ENCODE data around the gene LCAT. TPM values are rescaled to one million over a fixed set of nuclear protein-coding genes. Genes with fewer than 3 reads are reported as not detected.

Gene LCAT
- total and polyA plus RNA-seq, 9 of the 15 experiments (the other 6 are each of a cell fraction or from before 2014, with no cell fraction given): 0.46 to 21.0 (median 5.0) TPM

DNA sequence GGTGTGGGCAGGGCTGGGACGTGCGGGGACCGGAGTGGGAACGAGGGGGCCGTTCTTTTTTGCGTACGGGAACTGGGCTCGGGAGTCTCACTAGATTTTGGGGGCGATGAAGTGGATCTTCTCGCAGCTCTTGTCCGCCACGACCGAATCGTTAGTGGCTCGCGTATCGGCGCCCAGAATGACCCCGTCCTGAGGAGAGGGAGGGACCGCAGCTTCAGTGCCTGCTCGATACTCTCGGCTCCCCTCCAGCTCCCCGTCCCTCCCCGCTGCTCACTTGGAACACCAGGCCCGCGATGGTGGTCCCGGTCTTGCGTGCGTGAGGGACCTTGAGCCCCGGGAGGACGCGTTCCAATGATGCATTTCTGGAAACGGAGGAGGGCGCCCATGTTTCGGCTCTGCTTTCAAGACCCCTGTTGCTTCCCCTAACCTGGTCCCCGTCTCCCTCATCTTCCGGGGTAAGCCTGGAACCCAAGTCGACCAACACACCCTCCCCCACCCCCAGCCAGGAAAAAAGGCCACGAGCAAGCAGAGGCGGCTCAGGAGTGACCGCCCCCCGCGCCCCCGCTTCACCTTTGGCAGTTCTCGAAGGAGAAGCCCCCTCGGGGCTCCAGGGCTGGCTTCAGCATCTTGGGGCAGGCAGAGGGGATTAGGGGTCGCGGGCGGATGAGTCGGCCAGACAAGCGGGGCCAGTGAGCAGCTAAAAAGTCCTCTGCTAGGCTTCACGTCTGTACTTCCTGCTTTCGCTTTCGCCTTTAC is 7.6 kb downstream of the LCAT start, which contains the start of gene PSMB10 (continued):
- TF ChIP-seq, protein P1, sequence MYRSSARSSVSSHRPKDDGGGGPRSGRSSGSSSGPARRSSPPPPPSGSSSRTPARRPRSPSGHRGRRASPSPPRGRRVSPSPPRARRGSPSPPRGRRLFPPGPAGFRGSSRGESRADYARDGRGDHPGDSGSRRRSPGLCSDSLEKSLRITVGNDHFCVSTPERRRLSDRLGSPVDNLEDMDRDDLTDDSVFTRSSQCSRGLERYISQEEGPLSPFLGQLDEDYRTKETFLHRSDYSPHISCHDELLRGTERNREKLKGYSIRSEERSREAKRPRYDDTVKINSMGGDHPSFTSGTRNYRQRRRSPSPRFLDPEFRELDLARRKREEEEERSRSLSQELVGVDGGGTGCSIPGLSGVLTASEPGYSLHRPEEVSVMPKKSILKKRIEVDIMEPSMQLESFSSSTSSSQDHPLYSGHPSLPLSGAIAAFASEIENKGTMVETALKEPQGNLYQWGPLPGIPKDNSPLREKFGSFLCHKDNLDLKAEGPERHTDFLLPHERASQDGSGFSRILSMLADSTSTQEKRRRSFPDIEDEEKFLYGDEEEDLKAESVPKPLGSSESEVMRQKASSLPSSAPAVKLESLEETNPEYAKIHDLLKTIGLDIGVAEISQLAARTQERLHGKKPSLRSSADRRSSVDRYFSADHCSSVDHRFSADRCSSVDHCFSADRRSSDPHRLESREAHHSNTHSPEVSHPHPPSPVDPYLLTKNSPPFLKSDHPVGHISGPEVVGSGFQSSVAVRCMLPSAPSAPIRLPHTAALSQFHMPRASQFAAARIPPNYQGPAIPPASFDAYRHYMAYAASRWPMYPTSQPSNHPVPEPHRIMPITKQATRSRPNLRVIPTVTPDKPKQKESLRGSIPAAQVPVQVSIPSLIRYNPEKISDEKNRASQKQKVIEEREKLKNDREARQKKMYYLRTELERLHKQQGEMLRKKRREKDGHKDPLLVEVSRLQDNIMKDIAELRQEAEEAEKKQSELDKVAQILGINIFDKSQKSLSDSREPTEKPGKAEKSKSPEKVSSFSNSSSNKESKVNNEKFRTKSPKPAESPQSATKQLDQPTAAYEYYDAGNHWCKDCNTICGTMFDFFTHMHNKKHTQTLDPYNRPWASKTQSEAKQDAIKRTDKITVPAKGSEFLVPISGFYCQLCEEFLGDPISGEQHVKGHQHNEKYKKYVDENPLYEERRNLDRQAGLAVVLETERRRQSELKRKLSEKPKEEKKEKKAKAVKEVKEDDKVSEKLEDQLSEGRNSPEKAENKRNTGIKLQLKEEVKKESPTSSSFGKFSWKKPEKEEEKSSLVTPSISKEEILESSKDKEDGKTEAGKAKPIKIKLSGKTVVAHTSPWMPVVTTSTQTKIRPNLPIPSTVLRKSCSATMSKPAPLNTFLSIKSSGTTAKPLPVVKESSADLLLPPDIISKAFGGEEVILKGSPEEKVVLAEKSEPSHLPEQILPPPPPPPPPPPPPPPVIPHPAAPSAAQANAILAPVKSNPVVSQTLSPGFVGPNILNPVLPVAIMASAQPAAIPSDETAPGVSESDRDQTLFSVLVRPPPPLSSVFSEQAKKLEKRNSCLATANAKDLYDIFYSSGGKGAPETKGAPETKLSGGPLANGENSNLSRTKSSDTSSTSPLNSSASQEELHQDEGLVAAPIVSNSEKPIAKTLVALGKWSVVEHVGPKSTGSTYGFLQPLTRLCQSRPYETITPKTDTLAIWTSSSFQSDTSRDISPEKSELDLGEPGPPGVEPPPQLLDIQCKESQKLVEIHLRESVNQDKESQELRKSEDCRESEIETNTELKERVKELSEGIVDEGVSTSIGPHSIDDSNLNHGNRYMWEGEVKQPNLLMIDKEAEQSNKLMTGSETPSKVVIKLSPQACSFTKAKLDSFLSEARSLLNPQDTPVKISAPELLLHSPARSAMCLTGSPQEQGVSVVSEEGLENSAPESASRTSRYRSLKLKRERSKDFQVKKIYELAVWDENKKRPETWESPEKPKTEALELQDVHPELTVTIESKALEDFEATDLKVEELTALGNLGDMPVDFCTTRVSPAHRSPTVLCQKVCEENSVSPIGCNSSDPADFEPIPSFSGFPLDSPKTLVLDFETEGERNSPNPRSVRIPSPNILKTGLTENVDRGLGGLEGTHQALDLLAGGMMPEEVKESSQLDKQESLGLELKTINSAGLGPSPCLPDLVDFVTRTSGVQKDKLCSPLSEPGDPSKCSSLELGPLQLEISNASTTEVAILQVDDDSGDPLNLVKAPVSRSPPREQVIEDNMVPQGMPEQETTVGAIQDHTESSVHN (IDR thresholded peaks at IDR 0.05; ENCODE audit: borderline replicate concordance in 1 of 2, low read depth in 1 of 2): peak in 1 of 2 experiments; percentile 40; a peak in 1 of 4 replicates
- no peak for TF ChIP-seq HNRNPL (IDR thresholded peaks at IDR 0.05; ENCODE audit: low read depth, low read length)
- TF ChIP-seq CBFB (CRISPR knock-in tag; IDR thresholded peaks at IDR 0.05): no peak
- TF ChIP-seq U2AF1 (optimal IDR thresholded peaks at IDR 0.05; ENCODE audit: low read depth, low read length): no peak
- no peak for TF ChIP-seq SRF (CRISPR knock-in tag; IDR thresholded peaks at IDR 0.05)
- TF ChIP-seq SMC3 (conservative IDR thresholded peaks at IDR 0.05; ENCODE audit: insufficient read depth, low read depth, low read length): no peak
- no peak for TF ChIP-seq ZBTB40 (IDR thresholded peaks at IDR 0.05)
- 0 out of 2 replicates have a peak, but pooled peaks have one; percentile 21 for TF ChIP-seq ZBTB40 (CRISPR knock-in tag; IDR thresholded peaks at IDR 0.05)
- 0 out of 2 replicates have a peak, but pooled peaks have one; percentile 64 for TF ChIP-seq SRSF3 (IDR thresholded peaks at IDR 0.05; ENCODE audit: insufficient read depth, low read length)
